HG02678 (cell line): ENCODE data around the gene PPP1R8.
"Not testable (repeated sequence)": the region's sequence is repeated elsewhere in the genome, so short reads cannot be mapped to it uniquely, and the experiment has no call there.

Experiments
- ATAC-seq: cut with Tn5 transposase; IDR thresholded peaks from one replicate; pipeline ENCODE4 v1.9.1; 2021; ENCODE audit warnings: mild to moderate bottlenecking, moderate library complexity; ENCODE audit not compliant: unreplicated experiment

PPP1R8 gene

GRCh38 chr1:27869719-27870085 is 39.1 kb downstream of the PPP1R8 start:
- no peak for ATAC-seq

DNA sequence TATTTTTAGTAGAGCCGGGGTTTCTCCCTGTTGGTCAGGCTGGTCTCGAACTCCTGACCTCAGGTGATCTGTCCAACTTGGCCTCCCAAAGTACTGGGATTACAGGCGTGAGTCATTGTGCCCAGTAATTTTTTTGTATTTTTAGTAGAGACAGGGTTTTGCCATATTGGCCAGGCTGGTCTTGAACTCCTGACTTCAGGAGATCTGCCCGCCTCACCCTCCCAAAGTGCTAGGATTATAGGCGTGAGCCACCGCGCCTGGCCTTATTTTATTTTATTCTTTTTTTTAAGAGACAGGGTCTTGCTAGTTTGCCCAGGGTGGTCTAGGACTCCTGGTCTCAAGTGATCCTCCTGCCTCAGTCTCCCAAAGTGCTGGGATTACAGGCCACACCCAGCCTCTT is 40.5 kb downstream of the PPP1R8 start:
- ATAC-seq = not testable (repeated sequence)

DNA sequence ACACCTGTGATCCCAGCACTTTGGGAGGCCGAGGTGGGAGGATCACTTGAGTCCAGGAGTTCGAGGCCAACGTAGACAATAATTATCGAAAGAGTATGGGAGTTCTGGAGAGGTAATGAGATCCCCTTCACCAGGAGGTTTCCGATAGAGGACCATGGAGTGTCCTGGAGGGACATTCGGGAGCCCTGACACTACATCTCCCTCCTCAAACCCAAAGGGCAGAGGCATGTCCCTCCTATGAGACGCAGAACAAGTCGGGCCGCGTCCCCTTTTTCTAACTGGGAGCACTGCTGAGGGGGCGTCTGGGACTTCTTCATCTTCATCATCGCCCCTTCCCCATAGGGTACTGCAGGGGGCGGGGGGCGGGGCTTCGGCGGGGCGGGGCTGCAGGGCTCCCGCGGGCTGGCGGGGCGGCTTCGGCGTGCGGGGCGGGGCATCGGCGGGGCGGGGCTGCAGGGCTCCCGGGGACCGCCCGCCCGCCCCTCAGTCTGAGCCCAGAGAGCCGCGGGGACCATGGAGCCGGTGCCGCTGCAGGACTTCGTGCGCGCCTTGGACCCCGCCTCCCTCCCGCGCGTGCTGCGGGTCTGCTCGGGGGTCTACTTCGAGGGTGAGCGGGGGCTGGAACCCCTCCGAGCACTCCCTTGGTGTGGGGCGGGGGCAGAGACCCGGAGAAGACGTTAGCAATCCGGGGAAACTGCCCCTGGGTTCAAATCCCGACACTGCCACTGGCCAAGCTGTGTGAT is 41.6 kb downstream of the PPP1R8 start, which contains the start of gene THEMIS2:
Gene THEMIS2, plus strand, starts transcription at position 486 of the 743 bp plus-strand sequence. Its CDS starts 28 bp downstream, at position 514.
- ATAC-seq = no peak

GRCh38 chr1:27872802-27873551 is 42.4 kb downstream of the PPP1R8 start:
- no peak for ATAC-seq

DNA sequence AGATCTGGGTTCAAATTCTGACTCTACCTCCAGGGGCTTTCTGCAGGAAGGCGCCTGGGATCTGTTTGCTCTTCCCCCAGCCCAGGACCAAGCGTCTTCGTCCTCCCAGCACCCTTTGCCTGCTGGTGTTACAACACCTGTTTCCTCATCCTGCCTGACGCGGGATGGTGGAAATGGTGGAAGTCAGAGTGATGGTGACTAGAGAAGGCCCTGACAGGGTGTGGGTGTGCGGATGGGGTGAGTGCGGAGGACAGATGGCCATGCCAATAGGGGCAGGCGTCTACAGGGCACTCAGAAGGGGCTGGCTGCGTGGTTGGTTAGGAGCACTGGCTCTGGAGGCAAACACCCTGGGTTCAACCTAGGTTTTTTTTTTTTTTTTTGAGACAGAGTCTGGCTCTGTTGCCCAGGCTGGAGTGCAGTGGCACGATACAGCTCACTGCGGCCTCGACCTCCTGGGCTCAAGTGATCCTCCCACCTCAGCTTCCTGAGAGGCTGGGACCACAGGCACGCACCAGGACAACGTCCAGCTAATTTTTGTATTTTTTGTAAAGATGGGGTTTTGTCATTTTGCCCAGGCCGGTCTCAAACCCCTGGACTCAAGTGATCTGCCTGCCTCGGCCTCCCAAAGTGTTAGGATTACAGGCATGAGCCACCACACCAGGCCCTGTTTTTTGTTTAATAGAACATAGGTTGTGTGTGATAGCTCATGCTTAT is 43.2 kb downstream of the PPP1R8 start:
- ATAC-seq = no peak

- ATAC-seq = no peak
Observed at GRCh38 chr1:27876341-27877114, 45.9 kb downstream of the PPP1R8 start.

DNA sequence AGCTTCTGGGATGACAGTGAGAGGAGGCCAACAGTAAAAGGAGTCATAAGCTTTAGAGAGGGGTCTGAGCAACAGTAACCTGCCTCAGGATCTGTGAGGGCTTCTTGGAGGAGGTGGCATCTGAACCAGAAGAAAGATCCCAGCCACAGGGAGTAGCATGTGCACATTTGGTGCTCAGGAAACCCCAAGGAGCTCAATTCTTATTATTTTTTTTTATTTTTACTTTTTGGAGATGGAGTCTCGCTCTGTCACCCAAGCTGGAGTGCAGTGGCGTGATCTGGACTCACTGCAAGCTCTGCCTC is 46.5 kb downstream of the PPP1R8 start:
- ATAC-seq = no peak

DNA sequence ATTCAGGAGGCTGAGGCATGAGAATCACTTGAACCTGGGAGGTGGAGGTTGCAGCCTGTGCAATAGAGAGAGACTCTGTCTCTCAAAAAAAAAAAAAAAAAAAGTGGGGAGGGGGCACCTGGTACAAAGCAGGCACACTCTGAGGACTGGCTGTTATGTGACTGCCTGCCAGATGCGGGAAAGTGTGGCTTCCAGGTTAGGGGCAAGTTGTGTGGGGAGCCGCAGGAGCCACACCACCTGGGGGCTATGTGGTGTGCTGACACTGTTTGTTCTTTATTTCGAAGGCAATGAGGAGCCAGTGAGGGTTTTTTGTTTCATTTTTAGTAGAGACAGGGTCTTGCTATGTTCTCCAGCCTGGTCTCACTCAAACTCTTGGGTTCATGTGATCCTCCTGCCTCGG is 47.5 kb downstream of the PPP1R8 start:
- ATAC-seq = no peak

GRCh38 chr1:27878787-27879335 is 48.3 kb downstream of the PPP1R8 start:
- no peak for ATAC-seq

GRCh38 chr1:27879374-27880082 is 48.9 kb downstream of the PPP1R8 start:
- ATAC-seq = no peak

GRCh38 chr1:27882543-27882903 is 51.9 kb downstream of the PPP1R8 start:
- no peak for ATAC-seq

DNA sequence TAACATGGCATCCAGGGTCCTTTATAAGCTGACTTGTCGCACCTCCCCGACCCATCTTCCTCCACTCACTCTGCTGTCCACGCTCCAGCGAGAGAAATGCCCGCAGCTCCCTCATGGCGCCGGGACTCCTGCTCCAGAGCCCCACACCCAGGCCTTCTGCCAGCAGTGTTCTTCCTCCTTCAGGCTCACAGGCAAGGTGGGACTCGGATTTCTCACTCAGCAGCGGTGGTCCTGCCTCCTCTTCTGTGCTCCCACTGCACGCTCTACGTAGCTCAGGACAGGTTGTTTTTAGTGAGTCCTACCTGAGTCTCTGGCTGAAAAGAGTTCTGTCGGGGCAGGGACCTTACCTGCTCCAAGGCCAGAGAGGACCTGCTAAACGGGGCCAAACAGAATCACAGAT is 53.0 kb downstream of the PPP1R8 start:
- no peak for ATAC-seq

DNA sequence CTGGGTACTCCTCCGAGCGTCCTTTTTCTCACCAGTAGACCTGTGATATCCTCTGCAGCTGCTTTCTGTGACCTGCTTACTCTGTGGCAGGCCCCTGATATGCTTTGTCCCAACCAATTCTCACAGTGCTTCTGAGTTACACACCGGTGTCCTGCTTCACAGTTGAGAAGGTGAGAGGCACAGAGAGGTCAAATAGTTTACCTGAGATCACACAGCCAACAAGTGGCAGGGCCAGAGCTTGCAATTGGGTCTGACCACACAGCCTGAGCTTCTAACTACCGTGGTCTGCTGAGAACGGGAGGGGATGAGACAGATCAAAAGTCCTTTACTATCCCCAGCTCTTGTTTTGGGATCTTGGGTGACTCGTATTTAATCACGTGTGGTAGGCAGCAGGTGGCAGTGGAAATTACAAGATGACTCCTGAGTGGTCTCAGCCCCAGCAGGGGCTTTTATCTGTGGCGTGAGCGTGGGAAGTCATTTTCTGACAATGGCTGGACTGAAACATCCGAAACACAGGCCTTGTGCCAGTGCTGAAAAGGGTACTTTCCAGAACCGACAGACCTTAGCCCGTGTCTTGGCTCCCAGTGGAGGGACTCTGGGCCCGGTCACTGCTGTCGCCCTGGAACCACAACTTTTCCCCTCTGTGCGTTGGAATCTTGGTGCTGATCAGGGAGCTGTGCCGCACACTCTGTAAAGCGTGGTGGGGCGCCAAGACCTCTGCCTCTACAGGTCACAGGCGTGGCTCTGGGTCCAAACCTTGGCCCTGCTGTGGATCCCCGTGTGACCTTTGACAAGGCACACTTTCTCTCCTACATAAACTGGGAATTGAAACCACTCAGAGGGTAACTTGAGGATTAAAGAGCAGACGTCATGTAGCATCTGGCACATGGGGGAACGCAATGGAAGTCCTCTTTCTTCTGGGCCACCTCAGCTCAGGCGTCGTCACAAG is 53.7 kb downstream of the PPP1R8 start:
- ATAC-seq = peak; percentile 54

- no peak for ATAC-seq
Observed at GRCh38 chr1:27885114-27885528, 54.5 kb downstream of the PPP1R8 start.

DNA sequence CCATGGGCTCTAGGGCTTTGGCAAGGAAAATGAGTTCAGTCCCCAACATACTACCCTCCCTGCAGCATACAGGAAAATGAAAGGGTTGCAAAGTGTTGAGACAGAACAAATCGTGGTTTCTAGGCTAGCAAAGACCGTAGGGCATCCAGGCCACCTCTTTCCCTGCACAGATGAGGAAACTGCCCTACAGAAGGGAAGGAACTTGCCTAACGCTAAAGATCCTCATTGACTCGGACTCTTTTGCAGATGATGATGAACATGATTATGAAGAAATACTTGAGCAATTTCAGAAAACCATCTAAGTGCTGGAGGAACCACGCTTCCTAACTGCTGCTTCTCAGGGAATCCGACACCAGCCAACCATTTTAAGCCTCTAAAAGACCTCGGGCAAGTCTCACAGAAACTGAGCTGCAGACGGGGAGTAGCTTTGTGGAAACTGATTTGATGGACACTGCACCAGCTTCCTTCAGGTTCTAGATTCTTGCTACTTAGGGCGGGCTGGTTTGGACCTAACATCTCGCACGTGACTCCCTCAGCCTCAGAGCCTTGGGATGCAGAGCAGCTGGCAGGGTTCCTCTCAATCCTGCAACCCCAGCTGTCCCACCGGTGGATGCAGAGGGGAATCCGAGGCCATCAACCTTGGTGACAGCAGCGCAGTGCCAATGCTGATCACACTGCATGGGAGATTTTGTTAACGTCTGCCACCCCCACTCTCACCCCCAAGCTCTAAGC is 55.2 kb downstream of the PPP1R8 start:
- ATAC-seq = no peak

DNA sequence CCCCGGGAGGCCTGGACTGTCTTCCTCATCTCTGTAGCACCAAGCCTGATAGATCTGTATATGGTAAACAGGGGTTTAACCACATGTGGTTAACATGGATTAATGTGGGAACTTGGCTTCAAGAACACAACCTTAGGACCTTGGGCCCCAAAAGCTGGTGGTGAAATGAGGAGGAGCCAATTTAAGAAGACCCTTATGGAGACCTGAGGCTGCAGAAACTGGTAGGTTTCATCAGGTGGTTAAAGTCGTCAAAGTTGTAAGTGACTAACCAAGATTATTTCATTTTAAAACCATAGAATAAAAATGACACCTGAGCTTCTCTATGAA is 55.7 kb downstream of the PPP1R8 start:
- no peak for ATAC-seq

DNA sequence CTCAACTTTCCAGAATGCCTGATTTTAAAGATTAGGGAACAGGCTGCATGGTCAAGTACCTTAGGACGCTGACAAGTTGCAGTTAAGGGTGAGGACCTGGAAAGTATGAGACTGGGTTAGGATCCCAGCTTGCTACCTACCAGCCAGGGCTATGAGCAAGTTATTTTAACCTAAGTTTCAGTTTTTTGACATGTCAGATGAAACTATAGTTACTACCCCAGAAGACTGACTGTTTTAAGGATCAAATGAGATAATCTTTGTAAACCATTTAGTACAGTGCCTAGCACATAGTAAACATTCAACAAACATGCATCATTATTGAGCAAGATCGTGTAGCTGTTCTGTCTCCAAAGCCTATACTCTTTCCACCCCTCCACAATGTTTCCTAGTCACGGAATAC is 56.2 kb downstream of the PPP1R8 start:
- no peak for ATAC-seq

GRCh38 chr1:27887215-27888021 is 56.8 kb downstream of the PPP1R8 start:
- no peak for ATAC-seq
